ENCODE results near the gene SALL1.

- TF ChIP-seq CTCF (conservative IDR thresholded peaks at IDR 0.05; ENCODE audit: low read length) (no peak), EZH2phosphoT487 (IDR thresholded peaks at IDR 0.05; ENCODE audit: borderline replicate concordance) (no peak)
These were observed 18.5 kb downstream of the SALL1 start for GRCh38 chr16:51132490-51133115.

Data from Loucy (cell line).